Measurements from ENCODE around the gene CRYGN. TPM values are rescaled to one million over a fixed set of nuclear protein-coding genes. Genes with fewer than 3 reads are reported as not detected.

Gene CRYGN
- total and polyA plus RNA-seq, 2 of the 13 experiments (the other 11 are each of a cell fraction or from before 2014, with no cell fraction given): 0.11 TPM; not detected in 1

DNA sequence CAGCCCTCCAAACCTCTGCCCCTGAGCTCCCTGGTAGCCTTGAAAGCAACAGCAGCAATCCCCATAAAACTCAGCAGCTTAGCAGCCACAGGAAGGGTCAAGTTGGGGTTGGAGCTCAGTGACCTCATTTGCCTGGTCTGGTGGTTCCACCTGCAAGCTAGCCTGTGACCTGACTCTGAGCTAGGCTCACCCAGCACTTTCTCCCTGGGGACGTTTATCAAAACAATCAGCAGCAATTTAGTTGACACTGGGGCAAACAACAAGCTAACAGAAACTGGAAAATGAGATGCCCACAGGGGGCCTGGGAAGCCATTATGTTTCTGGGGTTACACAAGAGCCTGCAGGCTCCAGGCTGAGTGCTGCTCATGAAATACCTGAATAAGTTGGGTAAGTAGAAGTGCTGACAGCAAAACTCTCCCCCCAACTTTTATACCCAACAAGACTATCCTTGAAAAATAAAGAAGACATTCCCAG lies 22.4 kb upstream of the CRYGN start:
- in situ Hi-C loops (cut with HindIII; ENCODE audit: extremely low pct_ligation_motif_present, low pct_unique_long_range_greater_than_20kb): no loop called here
- CTCF ChIA-PET (ENCODE audit: low intra/inter-chr PET ratio, low total read pairs): no interaction called here

DNA sequence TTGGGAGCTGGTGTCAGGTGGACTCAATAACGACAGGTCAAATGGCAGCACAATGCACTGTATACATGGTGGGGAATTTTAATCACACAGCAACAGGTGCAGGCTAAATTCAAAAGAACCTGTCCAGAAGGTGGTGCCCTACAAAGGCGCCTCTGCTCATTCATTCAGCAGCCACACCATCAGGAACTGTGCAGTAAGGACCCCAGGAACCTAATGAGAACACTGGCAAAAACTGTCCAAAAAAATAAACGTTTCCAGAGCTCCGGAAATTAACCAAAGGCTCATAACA lies 21.9 kb upstream of the CRYGN start:
- no peak for TF ChIP-seq FOSL2 (CRISPR knock-in tag; IDR thresholded peaks at IDR 0.05)
- no peak for TF ChIP-seq ZNF672 (CRISPR knock-in tag; IDR thresholded peaks at IDR 0.05)
- no peak for TF ChIP-seq ASH2L (IDR thresholded peaks at IDR 0.05; ENCODE audit: insufficient read length, low read depth, low read length)
- TF ChIP-seq ZNF101 (CRISPR knock-in tag; IDR thresholded peaks at IDR 0.05; ENCODE audit: borderline replicate concordance, low read depth): no peak
- intact Hi-C loops (cut with micrococcal nuclease; ENCODE audit: unreplicated experiment) (no loop called here), in situ Hi-C loops (cut with HindIII; ENCODE audit: extremely low pct_ligation_motif_present, low pct_unique_long_range_greater_than_20kb) (no loop called here)
- no peak overlapping the region for H2AFZ ChIP-seq (ENCODE audit: low read length)
- ATAC-seq (no peak), DNase-seq (ENCODE audit: low spot score) (no peak), FAIRE-seq (no peak)
- peaks cover 16% of the 10 kb centered on the region for H3K9me3 ChIP-seq (ENCODE audit: low read length)
- H3K4me1 ChIP-seq (ENCODE audit: insufficient read depth, low read length): peaks cover 19% of the 10 kb centered on the region
- no peaks in the 10 kb centered on the region for H3K79me2 ChIP-seq (ENCODE audit: insufficient read depth, low read length)
- CTCF ChIA-PET (ENCODE audit: low intra/inter-chr PET ratio, low total read pairs): no interaction called here
- H3K4me2 ChIP-seq (ENCODE audit: low read depth, low read length): no peak overlapping the region
- H3K27me3 ChIP-seq (ENCODE audit: control insufficient read depth in 1 of 2, insufficient read depth in 2 of 2, low read length in 2 of 2): peaks cover 0 to 18% of the 10 kb centered on the region in 2 experiments; a peak in 2 of 5 replicates
- BruUV-seq (replicated peaks): no TSS peak
- H3K27ac ChIP-seq (ENCODE audit: extremely low read length, insufficient read depth, low read length): no peak overlapping the region
- POLR2A ChIA-PET: no interaction called here
- WGBS (ENCODE audit: low lambda C conversion rate): 81% methylated on average over 4 of the region's 4 CpGs
- H3K36me3 ChIP-seq (replicated peaks in 1 of 2; ENCODE audit: control insufficient read depth in 1 of 2, insufficient read depth in 2 of 2, low read length in 2 of 2): peaks cover 3 to 12% of the 10 kb centered on the region in 2 experiments; a peak in 4 of 5 replicates
- no peaks in the 10 kb centered on the region for H4K20me1 ChIP-seq (ENCODE audit: insufficient read depth, low read length)
- no peak overlapping the region for H3K4me3 ChIP-seq (replicated peaks in 1 of 3; ENCODE audit: insufficient read depth in 1 of 3, low read depth in 2 of 3, low read length in 3 of 3)
- no peak overlapping the region for H3K9ac ChIP-seq (ENCODE audit: insufficient read depth, low read depth, low read length)

More for the DNA sequence above, 22.4 kb upstream of the CRYGN start:
- POLR2A ChIA-PET: no interaction called here
- Histone ChIP-seq H3K9ac (ENCODE audit: insufficient read depth, low read depth, low read length) (no peak overlapping the region), H3K4me3 (replicated peaks in 1 of 3; ENCODE audit: insufficient read depth in 1 of 3, low read depth in 2 of 3, low read length in 3 of 3) (no peak overlapping the region), H3K4me2 (ENCODE audit: low read depth, low read length) (no peak overlapping the region), H3K27me3 (ENCODE audit: control insufficient read depth in 1 of 2, insufficient read depth in 2 of 2, low read length in 2 of 2) (peaks cover 0 to 16% of the 10 kb centered on the region in 2 experiments; a peak in 2 of 5 replicates), H3K36me3 (replicated peaks in 1 of 2; ENCODE audit: control insufficient read depth in 1 of 2, insufficient read depth in 2 of 2, low read length in 2 of 2) (peaks cover 5 to 16% of the 10 kb centered on the region in 2 experiments; a peak in 4 of 5 replicates), H3K9me3 (ENCODE audit: low read length) (peaks cover 16% of the 10 kb centered on the region), H3K27ac (ENCODE audit: extremely low read length, insufficient read depth, low read length) (no peak overlapping the region), H2AFZ (ENCODE audit: low read length) (no peak overlapping the region), H3K4me1 (ENCODE audit: insufficient read depth, low read length) (peaks cover 19% of the 10 kb centered on the region), H4K20me1 (ENCODE audit: insufficient read depth, low read length) (no peaks in the 10 kb centered on the region), H3K79me2 (ENCODE audit: insufficient read depth, low read length) (no peaks in the 10 kb centered on the region)
- no peak for ATAC-seq
- DNase-seq (ENCODE audit: low spot score): no peak
- FAIRE-seq: no peak
- intact Hi-C loops (cut with micrococcal nuclease; ENCODE audit: unreplicated experiment): no loop called here
- BruUV-seq (replicated peaks): TSS peak; percentile 16
- WGBS (ENCODE audit: low lambda C conversion rate): 50% methylated on average over 1 of the region's 1 CpG
- TF ChIP-seq AGO1 (IDR thresholded peaks at IDR 0.05; ENCODE audit: low read depth, low read length, poor library complexity, severe bottlenecking) (no peak), ZFP1 (CRISPR knock-in tag; IDR thresholded peaks at IDR 0.05) (peak; percentile 98)
